Spleen (tissue), 11 donors: ENCODE measurements around the gene HOTAIR. TPM values are rescaled to one million over a fixed set of nuclear protein-coding genes. Genes with fewer than 3 reads are reported as not detected.

Experiments used
- DNase-seq: peaks from one replicate; pipeline ENCODE4 v3.0.0-alpha.2; 2020
- H3K27ac ChIP-seq, 8 donors: fragments of 200-600 bp; sonication (generic) in 7 of 8; 1 replicate in 4 of 8; 2 replicates in 4 of 8; pipeline versions ENCODE4 v1.5.0 to v1.8.0; 2016 to 2021; ENCODE audit warnings: inconsistent platforms in 4 of 8, mild to moderate bottlenecking in 4 of 8, moderate library complexity in 1 of 8
- H3K27me3 ChIP-seq, 7 donors: fragments of 200-600 bp; sonication (generic) in 6 of 7; replicated peaks in 1 of 7; 1 replicate in 4 of 7; 2 replicates in 3 of 7; pipeline versions ENCODE4 v1.5.0 to v1.8.0; 2016 to 2021; ENCODE audit warnings: inconsistent platforms in 3 of 7, mild to moderate bottlenecking in 1 of 7
- H3K36me3 ChIP-seq, 6 donors: fragments of 200-600 bp; sonication (generic) in 5 of 6; 1 replicate in 4 of 6; 2 replicates in 2 of 6; pipeline versions ENCODE4 v1.5.0 to v1.8.0; 2016 to 2021; ENCODE audit warnings: inconsistent platforms in 2 of 6
- H3K4me1 ChIP-seq, 6 donors: fragments of 200-600 bp; sonication (generic) in 5 of 6; 1 replicate in 3 of 6; 2 replicates in 3 of 6; pipeline versions ENCODE4 v1.5.0 to v1.8.0; 2016 to 2021; ENCODE audit warnings: inconsistent platforms in 3 of 6
- H3K4me3 ChIP-seq, 8 donors: fragments of 200-600 bp; sonication (generic) in 7 of 8; 1 replicate in 4 of 8; 2 replicates in 4 of 8; pipeline versions ENCODE4 v1.5.0 to v1.8.0; 2016 to 2021; ENCODE audit warnings: inconsistent platforms in 4 of 8, mild to moderate bottlenecking in 4 of 8, moderate library complexity in 2 of 8
- H3K9me3 ChIP-seq, 8 donors: fragments of 200-600 bp; sonication (generic) in 7 of 8; 1 replicate in 4 of 8; 2 replicates in 4 of 8; pipeline versions ENCODE4 v1.5.0 to v1.8.0; 2016 to 2021; ENCODE audit warnings: inconsistent platforms in 4 of 8
- CTCF ChIP-seq, 11 experiments: fragments of 200-600 bp in 7 of 11; fragments of 450-650 bp in 4 of 11; sonication (generic) in 4 of 11; IDR thresholded peaks in 8 of 11; conservative IDR thresholded peaks in 3 of 11; 1 replicate in 7 of 11; 2 replicates in 4 of 11; pipeline versions ENCODE4 v1.4.0 to v1.8.0; 2016 to 2021; ENCODE audit warnings: antibody characterized with exemption in 11 of 11, inconsistent platforms in 4 of 11, mild to moderate bottlenecking in 1 of 11
- POLR2A ChIP-seq, 3 donors: fragments of 450-650 bp; IDR thresholded peaks; one replicate each; pipeline ENCODE4 v1.5.1; 2017; ENCODE audit warnings: antibody characterized with exemption in 3 of 3, mild to moderate bottlenecking in 1 of 3
- POLR2AphosphoS5 ChIP-seq, 3 donors: sonication (generic); formaldehyde crosslinking; IDR thresholded peaks; one replicate each; pipeline ENCODE4 v1.5.1; 2017; ENCODE audit warnings: antibody characterized with exemption in 3 of 3
- WGBS, 5 donors: extraction: QIAGEN DNeasy Blood & Tissue Kit in 3 of 5; methylation state at CpG; one replicate each; pipeline versions ENCODE4 v1.1.5 to v1.1.7; 2013 to 2018; 5-methylcytosine and 5-hydroxymethylcytosine counted together
- intact Hi-C: fragments of 100-400 bp; cut with DNase I; formaldehyde crosslinking; loops from one replicate; pipeline ENCODE4 v1.15.0; 2023; ENCODE audit warnings: low total_unique reads
- polyA plus RNA-seq, 3 donors: library from polyadenylated mRNA; stranded (reverse); fragments of 200-250 nt; gene quantifications; one replicate each; pipeline ENCODE4 v1.2.1, GENCODE V29; 2013
- total RNA-seq, 7 donors: library from RNA; depleted of rRNA in 3 of 7; stranded (reverse); fragments of >200 nt in 3 of 7; fragmentation: NEBNext Ultra II Directional in 4 of 7; extraction: Animal tissue kit (Norgen Biotek cat#: 25700) in 4 of 7; gene quantifications; one replicate each; pipeline versions ENCODE4 v1.1.0 to v1.2.1, GENCODE V29; 2016 to 2021
- donor health status: healthy with polysubstance abuse.
- donor health status: DM: no; HTN: no; CAD: no; lungs with moderate emphysema.
- donor health status: DM: no; HTN: no; CAD: no.
- donor health status: Bipolar disorder and iron deficiency.
- donor health status: healthy.
- donor health status: DM: no; HTN: no; CAD: no.
- donor health status: DM: yes; HTN: yes; CAD: no.

Gene HOTAIR
- total and polyA plus RNA-seq, 10 donors, result not detected

- Histone ChIP-seq H3K4me3 (no peak overlapping the region), H3K36me3 (no peaks in the 10 kb centered on the region), H3K4me1 (peaks cover 19 to 58% (median 47%) of the 10 kb centered on the region in 6 donors), H3K9me3 (no peaks in the 10 kb centered on the region), H3K27ac (no peak overlapping the region), H3K27me3 (peaks cover 24 to 100% (median 100%) of the 10 kb centered on the region in 7 donors)
- intact Hi-C loops, result no loop called here
- WGBS, 5 donors, result 8 to 12% (median 9%) methylated on average over 10 to 11 of the region's 11 CpGs
- TF ChIP-seq POLR2A (IDR thresholded peaks at IDR 0.05), result no peak
- no peak for TF ChIP-seq CTCF (IDR thresholded peaks at IDR 0.05 in 8 of 11, conservative IDR thresholded peaks at IDR 0.05 in 3 of 11)
- no peak for TF ChIP-seq POLR2AphosphoS5 (IDR thresholded peaks at IDR 0.05)
- no peak for DNase-seq
Observed at GRCh38 chr12:53998110-53998899, 23.6 kb upstream of the HOTAIR start.

GRCh38 chr12:53997204-53998109 lies 22.7 kb upstream of the HOTAIR start:
- TF ChIP-seq CTCF (IDR thresholded peaks at IDR 0.05 in 8 of 11, conservative IDR thresholded peaks at IDR 0.05 in 3 of 11) (no peak), POLR2AphosphoS5 (IDR thresholded peaks at IDR 0.05) (no peak), POLR2A (IDR thresholded peaks at IDR 0.05) (no peak)
- H3K27me3 ChIP-seq, result peaks cover 24 to 100% (median 100%) of the 10 kb centered on the region in 7 donors
- intact Hi-C loops, result no loop called here
- H3K36me3 ChIP-seq, result no peaks in the 10 kb centered on the region
- WGBS, 5 donors, result 7 to 10% (median 10%) methylated on average over 35 of the region's 35 CpGs
- no peak overlapping the region for H3K4me3 ChIP-seq
- H3K4me1 ChIP-seq, result peaks cover 19 to 58% (median 47%) of the 10 kb centered on the region in 6 donors
- H3K27ac ChIP-seq, result no peak overlapping the region
- H3K9me3 ChIP-seq, result no peaks in the 10 kb centered on the region
- peak; percentile 68 for DNase-seq

- Histone ChIP-seq H3K27ac (no peak overlapping the region), H3K36me3 (no peaks in the 10 kb centered on the region), H3K4me1 (peaks cover 19 to 58% (median 47%) of the 10 kb centered on the region in 6 donors), H3K27me3 (peaks cover 24 to 100% (median 100%) of the 10 kb centered on the region in 7 donors), H3K9me3 (no peaks in the 10 kb centered on the region), H3K4me3 (peak overlapping the region; percentile 24 to 77 (median 49))
- TF ChIP-seq CTCF (IDR thresholded peaks at IDR 0.05 in 8 of 11, conservative IDR thresholded peaks at IDR 0.05 in 3 of 11) (no peak), POLR2AphosphoS5 (IDR thresholded peaks at IDR 0.05) (no peak), POLR2A (IDR thresholded peaks at IDR 0.05) (no peak)
- WGBS, 5 donors, result 20 to 32% (median 24%) methylated on average over 29 of the region's 29 CpGs
- intact Hi-C loops, result no loop called here
- peak; percentile 64 for DNase-seq
Observed at GRCh38 chr12:53996240-53997203, 21.8 kb upstream of the HOTAIR start.
